Measurements from ENCODE around the gene CLMN.

DNA sequence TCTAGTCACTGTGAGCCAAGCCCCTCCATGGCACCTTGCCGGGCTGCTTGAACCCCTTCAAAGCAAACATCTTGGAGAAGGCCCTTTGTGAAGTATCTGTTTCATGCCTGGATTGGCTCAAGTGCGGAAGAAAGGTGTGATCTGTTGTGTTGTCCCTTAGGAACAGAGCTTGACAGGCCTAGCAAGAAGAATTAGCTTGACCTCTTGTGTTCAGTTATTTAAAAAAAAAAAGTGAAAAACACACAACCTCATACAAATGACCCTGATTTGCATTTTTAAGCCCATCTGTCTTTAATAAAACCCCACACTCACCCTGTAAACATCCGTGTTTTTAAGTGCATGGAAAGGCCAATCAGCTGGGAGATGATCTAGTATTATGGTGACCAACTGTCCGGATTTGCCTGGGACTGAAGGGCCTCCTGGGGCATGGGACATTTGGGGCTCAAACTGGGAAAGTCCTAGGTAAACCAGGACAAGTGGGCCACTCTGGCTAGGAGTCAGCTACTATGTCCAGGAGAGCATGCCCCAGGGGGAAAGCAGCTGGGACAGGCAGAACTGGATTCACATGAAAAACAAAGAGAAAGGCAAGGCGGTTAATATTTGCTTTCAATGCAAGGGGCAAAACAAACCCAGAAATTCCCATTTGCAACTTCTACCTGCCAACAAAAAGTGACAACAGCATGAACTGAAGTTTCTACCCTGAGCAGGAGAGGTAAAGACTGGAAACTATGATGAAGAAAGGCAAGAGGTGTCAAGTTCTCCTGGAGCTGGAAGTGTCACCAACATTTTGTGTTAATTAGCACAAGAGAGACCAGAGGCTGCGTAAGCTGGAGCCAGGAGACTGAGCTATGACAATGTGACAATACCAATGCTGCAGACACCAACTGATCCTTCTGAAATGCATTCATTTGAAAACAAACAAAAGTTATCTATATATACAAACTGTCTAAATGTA lies 78.6 kb downstream of the CLMN start:
- TF ChIP-seq, protein P1, sequence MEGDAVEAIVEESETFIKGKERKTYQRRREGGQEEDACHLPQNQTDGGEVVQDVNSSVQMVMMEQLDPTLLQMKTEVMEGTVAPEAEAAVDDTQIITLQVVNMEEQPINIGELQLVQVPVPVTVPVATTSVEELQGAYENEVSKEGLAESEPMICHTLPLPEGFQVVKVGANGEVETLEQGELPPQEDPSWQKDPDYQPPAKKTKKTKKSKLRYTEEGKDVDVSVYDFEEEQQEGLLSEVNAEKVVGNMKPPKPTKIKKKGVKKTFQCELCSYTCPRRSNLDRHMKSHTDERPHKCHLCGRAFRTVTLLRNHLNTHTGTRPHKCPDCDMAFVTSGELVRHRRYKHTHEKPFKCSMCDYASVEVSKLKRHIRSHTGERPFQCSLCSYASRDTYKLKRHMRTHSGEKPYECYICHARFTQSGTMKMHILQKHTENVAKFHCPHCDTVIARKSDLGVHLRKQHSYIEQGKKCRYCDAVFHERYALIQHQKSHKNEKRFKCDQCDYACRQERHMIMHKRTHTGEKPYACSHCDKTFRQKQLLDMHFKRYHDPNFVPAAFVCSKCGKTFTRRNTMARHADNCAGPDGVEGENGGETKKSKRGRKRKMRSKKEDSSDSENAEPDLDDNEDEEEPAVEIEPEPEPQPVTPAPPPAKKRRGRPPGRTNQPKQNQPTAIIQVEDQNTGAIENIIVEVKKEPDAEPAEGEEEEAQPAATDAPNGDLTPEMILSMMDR (conservative IDR thresholded peaks at IDR 0.05; ENCODE audit: low read depth in 2 of 2), result no peak
- TF ChIP-seq EZH2 (IDR thresholded peaks at IDR 0.05; ENCODE audit: low read depth, unreplicated experiment), result no peak
- TF ChIP-seq POLR2AphosphoS5 (IDR thresholded peaks at IDR 0.05; ENCODE audit: low read depth), result no peak
- no peak for TF ChIP-seq EZH2phosphoT487 (IDR thresholded peaks at IDR 0.05; ENCODE audit: unreplicated experiment)
- TF ChIP-seq, protein P2, sequence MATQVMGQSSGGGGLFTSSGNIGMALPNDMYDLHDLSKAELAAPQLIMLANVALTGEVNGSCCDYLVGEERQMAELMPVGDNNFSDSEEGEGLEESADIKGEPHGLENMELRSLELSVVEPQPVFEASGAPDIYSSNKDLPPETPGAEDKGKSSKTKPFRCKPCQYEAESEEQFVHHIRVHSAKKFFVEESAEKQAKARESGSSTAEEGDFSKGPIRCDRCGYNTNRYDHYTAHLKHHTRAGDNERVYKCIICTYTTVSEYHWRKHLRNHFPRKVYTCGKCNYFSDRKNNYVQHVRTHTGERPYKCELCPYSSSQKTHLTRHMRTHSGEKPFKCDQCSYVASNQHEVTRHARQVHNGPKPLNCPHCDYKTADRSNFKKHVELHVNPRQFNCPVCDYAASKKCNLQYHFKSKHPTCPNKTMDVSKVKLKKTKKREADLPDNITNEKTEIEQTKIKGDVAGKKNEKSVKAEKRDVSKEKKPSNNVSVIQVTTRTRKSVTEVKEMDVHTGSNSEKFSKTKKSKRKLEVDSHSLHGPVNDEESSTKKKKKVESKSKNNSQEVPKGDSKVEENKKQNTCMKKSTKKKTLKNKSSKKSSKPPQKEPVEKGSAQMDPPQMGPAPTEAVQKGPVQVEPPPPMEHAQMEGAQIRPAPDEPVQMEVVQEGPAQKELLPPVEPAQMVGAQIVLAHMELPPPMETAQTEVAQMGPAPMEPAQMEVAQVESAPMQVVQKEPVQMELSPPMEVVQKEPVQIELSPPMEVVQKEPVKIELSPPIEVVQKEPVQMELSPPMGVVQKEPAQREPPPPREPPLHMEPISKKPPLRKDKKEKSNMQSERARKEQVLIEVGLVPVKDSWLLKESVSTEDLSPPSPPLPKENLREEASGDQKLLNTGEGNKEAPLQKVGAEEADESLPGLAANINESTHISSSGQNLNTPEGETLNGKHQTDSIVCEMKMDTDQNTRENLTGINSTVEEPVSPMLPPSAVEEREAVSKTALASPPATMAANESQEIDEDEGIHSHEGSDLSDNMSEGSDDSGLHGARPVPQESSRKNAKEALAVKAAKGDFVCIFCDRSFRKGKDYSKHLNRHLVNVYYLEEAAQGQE (IDR thresholded peaks at IDR 0.05; ENCODE audit: unreplicated experiment), result no peak
- no peak for TF ChIP-seq CREB1 (CRISPR knock-in tag; IDR thresholded peaks at IDR 0.05; ENCODE audit: low read depth)
- TF ChIP-seq, protein P3, sequence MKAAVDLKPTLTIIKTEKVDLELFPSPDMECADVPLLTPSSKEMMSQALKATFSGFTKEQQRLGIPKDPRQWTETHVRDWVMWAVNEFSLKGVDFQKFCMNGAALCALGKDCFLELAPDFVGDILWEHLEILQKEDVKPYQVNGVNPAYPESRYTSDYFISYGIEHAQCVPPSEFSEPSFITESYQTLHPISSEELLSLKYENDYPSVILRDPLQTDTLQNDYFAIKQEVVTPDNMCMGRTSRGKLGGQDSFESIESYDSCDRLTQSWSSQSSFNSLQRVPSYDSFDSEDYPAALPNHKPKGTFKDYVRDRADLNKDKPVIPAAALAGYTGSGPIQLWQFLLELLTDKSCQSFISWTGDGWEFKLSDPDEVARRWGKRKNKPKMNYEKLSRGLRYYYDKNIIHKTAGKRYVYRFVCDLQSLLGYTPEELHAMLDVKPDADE (IDR thresholded peaks at IDR 0.05), result no peak
- TF ChIP-seq ZNF114 (CRISPR knock-in tag; IDR thresholded peaks at IDR 0.05), result no peak
- no peak for TF ChIP-seq JUNB (IDR thresholded peaks at IDR 0.05; ENCODE audit: unreplicated experiment)
- TF ChIP-seq NANOG (IDR thresholded peaks at IDR 0.05; ENCODE audit: borderline replicate concordance), result no peak
- TF ChIP-seq STAT1 (IDR thresholded peaks at IDR 0.05; ENCODE audit: unreplicated experiment), result no peak
- TF ChIP-seq ZNF331 (CRISPR knock-in tag; IDR thresholded peaks at IDR 0.05; ENCODE audit: low read depth), result no peak
